Amniotic epithelial cell (primary cell): ENCODE measurements around the gene FBLN5.
A peak's percentile ranks its signal among the peaks of the same experiment; 100 is the strongest.
"Not testable (repeated sequence)": the region's sequence is repeated elsewhere in the genome, so short reads cannot be mapped to it uniquely, and the experiment has no call there.

Experiments
- DNase-seq: peaks from one replicate; pipeline ENCODE4 v3.0.0-alpha.2; 2010; ENCODE audit warnings: low read depth

FBLN5 gene

DNA sequence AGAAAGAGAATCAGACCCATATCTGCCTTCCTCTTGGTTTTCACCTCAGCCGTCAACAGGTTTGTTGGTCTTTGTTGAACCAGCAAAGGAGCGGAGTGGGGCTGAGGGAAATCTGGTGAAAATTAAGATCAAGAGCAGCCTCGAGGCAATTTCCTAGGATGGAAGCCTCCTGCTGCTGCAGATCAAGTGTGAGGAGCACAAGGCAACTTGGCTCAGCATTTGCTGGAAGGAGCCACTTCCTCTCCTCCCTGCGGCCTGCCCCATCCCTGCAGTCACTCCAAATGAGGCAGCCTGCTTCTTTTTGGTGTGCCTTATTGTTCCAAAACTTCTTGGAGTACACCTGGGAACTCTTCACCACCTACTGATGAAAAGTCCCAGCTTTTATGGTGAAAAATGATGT, 85.1 kb downstream of the FBLN5 start:
- DNase-seq, result no peak

DNA sequence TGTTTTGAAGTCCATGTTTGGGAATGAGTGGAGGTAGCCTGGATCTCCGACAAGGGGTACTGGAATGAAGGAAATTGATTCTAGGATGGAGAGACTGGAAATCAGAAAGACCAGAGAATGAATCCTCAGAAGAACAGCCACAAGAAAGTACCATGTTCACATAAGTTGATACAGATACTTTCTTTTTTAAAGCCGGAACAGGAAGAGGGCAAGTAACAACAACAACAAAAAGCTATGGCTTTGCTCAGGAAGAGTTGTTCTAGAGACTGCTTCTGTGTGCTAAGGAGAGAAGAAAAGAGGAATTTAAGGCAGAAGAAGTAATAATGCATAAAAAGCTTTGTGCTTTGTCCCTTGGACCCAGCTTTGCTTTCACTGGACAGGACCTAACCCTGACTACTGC, 86.4 kb downstream of the FBLN5 start:
- no peak for DNase-seq

DNA sequence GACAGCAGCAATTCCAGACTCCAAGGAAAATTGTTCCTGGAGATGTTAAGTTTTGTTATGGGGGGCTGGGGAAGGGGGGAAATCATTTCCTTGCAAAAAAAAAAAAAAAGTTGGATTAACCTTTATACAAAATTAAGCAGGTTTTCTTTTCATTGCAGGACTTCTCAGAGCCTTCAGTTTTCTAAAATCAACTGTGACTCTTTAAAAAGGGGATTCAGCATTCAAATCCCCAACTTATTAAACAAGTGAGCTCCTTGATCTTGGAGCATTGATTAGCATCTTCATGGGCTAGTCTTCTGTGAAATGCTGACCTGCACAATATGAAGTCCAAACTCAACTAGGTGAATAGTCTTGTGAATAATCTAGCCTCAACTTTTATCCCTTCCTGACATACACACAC, 87.3 kb downstream of the FBLN5 start:
- no peak for DNase-seq

DNA sequence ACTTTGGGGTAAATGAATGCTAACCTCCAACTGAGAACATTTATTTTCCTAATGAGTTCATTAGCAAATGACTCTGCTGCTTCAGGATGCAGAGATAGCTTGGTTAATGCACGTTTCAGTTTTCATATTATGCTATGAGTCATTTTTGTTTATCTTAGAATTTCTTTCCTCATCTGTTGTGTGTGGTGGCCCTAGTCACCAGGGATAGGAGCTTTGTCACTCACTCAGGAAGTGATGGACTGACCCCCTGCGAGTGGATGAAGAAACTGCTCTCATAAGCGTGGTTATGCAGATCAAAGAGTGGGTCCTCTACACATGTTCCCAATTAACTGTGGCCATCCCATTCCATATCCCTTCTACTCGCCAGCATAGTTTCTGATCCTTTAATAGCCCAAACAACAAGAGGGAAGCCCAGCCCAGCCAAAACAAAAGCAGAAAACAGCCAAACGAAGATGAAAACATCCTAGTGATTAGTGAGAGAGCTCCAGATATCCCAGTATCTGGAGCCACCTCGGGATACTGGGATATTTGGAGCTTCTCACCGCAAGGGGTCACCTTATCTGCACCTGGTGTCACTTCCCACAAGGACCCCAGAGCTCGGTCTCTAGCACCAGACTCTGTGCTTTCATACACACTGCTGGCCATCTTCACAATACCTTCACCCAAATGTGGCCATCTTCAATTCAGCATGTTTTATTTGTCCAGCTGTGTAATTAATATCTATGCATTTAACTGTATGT, 88.8 kb downstream of the FBLN5 start:
- DNase-seq, result peak; percentile 7

DNA sequence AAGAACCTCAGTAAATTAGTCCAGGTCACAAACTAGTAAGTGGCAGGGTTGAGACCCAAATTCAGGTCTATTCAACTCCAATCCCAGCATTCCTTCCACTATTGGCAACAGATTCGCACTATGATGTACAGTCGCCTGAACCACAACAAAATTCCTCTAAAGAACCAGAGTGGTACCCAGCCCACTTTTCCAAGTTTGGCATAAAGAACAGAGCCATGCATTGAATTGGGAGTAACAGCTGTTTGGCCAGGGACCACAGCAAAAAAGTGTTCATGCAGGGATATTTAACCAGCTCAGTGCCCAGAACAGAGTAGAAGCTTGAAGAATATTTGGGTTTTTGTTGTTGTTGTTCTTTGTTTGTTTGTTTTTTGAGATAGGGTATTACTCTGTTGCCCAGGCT, 89.9 kb downstream of the FBLN5 start:
- DNase-seq, result no peak

DNA sequence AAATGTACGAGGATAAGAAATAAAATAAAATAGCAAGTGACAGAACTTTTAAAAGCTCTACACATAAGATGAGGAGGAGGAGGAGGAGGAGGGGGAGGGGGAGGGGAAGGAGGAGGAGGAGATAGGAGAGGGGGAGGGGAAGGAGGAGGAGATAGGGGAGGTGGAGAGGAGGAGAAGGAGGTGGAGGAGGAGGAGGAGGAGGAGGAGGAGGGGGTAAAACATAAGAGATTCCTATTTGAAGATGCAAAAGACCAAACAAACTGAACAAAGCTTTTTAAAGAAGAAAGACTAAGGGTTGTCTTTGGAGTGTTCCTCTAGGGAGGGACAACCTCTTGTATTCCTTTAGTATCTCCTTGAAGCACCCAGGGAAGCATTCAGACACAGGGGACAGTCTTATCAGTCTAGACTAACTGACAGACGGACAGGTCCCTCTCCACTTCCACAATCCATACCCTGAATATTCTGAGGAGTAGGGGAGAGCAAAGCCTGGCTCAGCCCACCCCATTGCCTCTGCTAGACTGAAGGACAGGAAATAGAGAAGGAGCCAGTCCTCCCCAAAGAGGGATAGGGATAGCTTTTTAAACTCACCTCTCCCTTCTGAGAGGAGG, 93.1 kb downstream of the FBLN5 start:
- no peak for DNase-seq

DNA sequence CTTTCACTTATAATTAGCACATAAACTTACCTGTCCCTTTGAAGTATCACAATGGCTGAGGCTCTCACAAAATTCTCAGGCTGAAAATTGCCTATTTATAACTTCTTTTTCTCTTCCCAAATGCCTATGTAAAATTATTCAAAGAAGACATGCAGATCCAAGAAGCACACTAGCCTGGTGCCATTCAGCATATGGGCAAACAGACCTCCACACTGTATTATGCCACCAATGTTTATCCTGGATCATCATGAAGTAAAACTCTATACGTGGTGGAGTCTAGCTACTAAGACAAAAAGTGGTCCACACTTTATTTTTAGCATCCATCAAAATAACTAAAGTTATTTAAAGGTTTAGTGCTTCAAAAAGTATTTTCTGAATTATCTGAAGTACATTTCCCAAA, 95.9 kb downstream of the FBLN5 start:
- no peak for DNase-seq

DNA sequence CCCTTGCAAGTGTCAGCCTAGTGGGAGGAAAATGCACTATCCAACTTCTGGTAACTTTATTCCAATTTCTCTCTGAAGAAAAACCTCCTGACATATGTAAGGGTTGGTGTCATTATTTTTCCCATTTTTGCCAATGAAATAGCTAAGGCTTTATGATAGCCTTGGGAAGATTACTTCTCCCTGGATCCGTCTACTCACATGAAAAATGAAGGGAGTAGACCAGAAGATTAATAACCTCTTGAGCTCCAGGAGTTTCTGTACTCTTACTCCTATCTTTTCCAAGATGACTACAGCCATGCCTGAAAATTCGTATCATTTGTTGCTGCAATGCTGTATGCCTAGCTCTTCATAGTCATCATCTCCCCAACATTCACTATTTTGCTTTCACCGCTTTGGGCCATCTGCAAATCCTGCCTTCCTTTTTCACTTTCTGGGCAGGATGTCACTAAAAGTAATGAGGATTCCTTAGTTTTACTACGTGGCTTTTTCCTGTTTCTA, 98.9 kb downstream of the FBLN5 start:
- no peak for DNase-seq

DNA sequence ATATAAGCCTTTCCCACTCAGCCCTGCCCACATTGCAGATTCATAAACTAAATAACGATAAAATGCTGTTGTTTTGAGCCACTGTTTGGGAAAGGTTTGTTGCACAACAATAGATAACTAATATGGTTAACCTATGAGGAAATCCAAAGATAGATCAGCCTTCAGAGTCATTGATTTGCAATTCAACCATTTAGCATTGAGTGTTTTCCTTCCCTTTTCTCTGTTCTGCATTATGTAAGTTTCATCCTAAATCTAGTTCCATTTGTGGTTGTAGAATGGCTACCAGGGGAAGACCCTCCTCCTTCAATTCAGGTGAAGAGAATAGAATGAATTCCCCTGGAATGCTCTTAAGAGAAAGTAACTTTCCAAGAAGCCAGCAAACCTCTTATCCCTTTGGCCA, 99.8 kb downstream of the FBLN5 start:
- no peak for DNase-seq

DNA sequence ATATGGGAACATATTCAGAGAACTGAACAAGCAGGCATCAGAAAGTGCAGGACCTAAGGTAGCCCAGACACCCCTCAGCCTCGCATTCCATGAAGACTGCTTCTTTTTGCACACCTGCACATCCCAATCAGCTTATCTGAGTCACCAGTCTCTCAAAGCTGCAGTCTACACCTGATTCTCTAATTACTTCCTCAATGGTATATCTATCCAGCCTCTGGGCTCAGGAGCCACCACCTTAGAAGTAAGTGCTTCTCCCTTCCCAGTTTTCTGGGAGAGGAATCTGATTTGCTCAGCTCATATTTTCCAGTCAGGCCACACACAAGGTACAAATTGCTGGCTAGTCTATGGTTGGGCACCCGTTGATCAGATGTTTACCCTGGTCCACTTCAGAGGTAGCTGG, 101.8 kb downstream of the FBLN5 start:
- DNase-seq, result no peak

DNA sequence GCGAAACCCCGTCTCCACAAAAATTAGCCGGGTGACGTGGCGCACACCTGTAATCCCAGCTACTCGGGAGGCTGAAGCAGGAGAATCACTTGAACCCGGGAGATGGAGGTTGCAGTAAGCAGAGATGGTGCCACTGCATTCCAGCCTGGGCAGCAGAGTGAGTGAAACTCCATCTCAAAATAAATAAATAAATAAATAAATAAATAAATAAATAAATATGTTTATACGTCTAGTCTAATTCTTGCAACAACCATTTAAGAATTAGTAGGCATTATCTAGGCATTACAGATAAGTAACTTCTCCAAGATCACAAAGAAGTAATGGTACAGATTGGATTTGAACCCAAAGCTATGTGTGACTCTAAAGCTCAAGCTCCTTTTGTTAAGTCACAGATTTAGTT, 102.4 kb downstream of the FBLN5 start:
- DNase-seq, result not testable (repeated sequence)

DNA sequence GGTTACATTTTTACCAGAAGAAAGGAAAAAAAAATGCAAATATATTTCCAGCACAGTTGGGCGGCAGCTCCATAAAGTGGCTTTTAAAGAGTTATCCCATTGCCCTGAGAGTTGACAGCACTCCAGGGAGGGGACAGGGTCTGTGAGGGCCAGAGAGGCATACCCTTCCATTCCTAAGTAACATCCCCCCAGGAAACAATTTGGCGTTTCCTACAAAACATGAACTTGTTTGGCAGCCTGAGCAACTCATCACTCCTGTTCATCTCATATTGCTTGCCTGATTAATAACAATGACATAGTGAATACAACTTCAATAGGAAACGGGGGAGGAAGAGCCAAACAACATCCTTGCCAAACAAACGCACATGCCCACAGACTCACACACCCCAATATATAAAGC, 103.5 kb downstream of the FBLN5 start:
- DNase-seq, result no peak

DNA sequence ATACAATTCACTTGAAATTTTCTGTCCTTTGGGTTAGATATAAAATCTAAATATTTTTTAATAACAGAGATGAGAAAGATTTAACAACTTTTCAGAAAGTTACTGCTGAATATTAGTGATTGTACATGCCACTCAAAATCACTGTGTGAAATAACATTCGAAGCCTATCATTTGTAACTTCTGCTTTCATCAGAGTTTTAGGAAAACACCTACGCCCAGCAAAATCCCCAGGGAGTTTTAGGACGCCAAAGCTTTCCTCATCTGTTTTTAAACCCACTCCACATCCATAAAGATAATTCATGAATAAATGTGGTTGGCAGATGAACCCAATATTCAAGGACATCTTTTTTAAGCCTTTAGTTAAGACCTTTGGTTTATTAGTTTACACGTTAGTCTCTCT, 104.1 kb downstream of the FBLN5 start:
- DNase-seq, result no peak

DNA sequence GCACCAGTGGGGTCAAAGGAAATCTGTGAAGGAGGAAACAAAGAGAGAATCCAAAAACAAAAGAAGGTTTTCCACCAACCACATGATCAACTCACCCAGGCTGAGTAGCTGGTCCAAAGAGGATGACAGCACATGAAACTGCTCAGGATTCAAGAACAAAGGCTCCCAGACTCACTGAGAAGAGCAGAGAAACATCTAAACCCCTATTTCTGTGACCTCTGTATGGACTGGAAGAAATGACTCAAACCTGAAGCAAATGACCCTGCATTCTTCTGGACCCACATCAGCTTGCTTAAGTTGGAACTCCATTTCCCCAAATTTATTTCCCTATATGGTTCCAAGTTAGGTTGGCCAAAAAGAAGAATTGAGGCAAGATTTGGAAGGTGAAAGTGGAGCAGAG, 106.4 kb downstream of the FBLN5 start:
- DNase-seq, result no peak

DNA sequence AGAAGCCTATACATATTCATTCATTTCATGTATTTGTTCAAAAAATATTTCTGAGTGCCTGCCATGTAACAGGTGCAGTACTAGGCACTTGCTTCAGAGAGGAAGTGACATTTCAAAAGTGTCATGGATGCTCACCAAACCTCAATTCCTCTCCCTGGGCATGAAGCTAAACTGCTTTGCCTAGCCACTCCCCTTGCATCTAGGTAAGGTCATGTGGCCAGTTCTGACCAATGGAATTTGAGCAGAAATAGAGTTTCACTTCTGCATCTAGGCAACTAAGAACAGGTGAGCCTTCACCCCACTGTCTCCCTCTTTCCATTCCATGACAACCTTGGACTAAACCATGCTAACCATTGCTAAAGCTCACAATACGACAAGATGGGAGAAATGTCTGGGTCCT, 107.7 kb downstream of the FBLN5 start:
- DNase-seq, result no peak

DNA sequence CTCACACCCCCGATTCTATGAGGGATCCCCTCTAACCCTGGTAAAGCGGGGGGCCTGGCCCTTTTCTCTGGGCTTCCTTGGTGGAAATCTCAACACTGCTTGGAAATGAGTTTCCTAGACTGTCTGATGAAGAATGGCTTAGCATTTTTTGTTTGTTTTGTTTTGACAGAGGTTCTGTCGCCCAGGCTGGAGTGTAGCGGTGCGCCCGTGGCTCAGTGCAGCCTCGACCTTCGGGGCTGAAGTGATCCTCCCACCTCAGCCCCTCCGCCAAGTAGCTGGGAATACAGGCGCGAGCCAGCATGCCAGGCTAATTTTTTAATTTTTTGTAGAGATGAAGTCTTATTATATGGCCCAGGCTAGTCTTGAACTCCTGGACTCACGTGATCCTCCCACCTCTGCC, 110.4 kb downstream of the FBLN5 start:
- DNase-seq, result no peak

DNA sequence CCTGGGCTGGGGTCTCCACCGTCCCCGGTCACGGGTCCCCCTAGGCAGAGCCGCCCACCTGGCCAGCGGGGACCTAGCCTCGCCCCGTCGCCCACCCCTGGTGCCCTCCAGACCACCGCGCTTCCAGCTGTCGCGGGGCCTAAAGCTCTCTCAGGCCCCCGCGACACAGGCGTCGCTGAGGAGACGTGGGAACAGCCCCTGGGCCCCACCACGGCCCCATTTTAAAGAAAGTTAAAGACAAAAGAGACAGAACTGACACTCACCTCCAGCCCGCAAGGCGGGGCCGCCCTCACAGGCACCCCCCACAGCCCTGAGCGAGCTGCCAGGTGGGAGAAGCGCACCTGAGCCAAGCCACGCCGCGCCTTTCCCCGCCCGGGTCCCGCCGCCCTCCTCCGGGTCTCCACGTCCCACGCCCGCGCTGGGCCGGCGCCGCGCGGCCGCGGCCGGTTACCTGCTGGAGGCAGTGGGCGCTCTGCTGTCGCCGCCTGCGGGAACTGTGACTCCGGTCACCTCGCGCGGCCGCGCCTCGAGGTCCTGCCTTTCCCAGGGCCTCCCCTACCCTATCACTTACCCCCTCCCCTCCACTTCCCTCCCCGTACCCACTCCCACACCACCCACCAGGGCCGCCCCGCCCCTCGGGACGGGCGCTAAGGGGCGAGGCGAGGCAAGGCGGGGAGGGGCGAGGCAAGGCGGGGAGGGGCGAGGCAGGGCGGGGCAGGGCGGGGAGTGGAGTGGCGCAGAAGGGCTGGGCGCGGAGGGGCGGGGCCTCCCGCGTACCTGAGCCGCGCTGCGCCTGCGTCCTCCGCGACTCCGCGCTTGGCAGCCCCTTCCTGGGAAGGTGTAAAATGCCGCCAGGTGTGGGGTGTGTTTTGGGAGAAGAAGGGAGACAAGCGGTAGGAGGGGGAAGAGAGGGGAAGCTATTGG, 111.3 kb downstream of the FBLN5 start:
- peak; percentile 2 for DNase-seq

DNA sequence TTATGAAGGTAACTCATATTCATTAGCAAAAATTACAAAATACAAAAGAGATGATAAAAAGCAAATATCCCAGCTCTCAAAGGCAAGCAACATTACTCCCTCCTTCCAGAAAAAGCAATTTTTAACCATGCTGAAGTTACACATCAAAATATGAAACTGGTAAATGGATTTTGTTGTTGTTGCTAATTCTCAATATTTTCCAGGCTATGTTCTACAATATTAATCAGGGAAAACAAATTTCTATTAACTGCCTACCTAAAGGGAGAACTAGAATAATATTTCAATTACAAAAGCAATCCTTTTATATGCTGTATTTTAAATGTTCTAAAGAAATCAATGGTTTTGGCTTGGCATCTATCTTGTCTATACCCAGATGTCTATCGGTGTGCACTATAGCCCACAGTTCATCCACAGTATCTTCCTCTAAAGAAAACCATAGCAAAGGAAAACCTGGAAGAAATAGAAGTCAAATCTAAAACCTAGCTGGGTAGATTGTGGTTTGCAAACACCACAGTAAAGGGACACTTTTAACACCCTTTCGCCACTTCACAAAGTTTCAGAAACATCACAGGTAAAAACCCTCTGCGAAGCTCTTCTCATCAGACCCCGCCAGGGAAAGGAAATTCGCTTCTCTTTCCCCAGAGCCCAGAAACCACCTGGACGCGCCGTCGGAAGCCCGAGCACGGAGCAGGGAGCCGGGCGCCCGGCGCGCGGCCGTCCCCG, 112.1 kb downstream of the FBLN5 start:
- no peak for DNase-seq

DNA sequence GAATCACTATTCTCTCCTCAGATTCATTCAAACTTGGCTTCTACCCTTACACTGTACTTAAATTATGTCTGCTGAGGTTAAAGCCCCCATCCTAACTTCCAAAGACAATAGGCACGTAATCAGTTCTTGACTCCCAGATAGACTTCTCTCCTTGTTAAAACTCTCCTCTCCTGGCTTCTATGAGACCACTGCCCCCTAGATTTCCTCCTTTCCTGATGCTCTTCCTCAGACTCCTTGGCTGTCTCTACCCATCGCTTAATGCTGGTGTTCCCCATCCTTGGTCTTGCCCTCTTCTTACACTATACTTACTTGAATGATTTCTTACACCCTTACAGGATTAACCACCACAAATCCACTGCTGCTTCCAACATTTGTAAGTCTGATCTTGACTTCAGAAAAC, 112.9 kb downstream of the FBLN5 start:
- no peak for DNase-seq

DNA sequence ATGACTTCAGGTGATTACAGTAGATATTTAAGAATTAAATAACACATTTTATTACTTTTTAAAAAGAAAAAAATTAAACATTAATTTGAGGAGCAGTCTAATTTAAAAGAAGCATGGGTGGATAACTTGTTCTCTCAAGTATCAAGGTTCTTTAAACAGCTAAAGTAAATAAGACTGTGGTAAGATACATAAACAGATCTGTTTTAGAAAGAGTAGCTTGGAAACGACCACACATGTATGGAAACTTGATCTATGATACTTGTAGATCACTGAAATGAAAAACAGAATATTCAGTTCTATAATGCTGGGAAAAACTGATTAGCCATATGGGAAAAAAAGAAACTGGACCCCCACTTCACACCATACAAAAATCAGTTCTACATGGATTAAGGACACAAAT, 116.2 kb downstream of the FBLN5 start:
- no peak for DNase-seq

DNA sequence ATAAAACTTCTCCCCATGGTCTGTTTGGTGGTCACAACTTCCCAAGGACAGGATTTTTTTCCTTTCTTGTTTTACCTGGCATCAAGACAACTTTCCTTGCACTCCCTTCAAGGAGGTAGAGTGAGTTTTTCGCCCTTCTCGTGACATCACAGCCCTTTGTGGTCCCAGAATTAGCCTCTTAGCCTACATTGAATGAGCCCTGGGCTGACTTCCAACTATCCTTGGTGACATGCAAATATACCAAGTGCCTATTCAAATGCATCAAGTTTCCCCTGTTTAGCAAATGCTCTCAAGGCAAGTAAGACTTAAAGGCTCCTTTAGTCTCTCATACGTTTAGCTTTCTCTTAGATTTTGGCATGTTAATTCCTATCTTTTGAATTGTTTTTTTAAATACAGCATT, 116.7 kb downstream of the FBLN5 start:
- DNase-seq, result no peak

DNA sequence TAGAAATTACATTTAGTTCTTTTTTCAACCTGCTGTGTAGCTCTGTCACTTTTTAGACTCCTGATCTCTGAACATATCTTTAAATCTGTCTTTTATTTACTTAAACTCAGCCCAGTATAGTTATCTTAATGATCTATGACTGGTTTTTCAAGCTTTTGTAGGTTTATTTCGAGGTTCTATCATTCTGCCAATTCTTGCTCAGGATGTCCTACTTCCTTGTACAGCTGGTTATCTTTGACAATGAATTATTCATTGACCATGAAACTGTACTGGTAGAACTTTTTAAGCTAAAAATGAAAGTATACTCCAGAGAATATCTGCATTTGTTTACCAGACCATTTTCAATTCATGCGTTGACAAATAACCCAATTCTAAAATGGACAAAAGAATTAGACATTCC, 118.0 kb downstream of the FBLN5 start:
- DNase-seq, result no peak
